Stimulated activated CD8-positive, alpha-beta memory T cell treated with anti-CD3 and anti-CD28 coated beads, Interleukin-12 subunit alpha, Interleukin-12 subunit beta, amount 100 ng/mL, for 24 hours (primary cell): ENCODE measurements around the gene TBC1D10A.

Experiments
- DNase-seq: peaks from one replicate; pipeline ENCODE4 v3.0.0-alpha.2; 2020; ENCODE audit errors: extremely low read depth

Gene TBC1D10A

DNA sequence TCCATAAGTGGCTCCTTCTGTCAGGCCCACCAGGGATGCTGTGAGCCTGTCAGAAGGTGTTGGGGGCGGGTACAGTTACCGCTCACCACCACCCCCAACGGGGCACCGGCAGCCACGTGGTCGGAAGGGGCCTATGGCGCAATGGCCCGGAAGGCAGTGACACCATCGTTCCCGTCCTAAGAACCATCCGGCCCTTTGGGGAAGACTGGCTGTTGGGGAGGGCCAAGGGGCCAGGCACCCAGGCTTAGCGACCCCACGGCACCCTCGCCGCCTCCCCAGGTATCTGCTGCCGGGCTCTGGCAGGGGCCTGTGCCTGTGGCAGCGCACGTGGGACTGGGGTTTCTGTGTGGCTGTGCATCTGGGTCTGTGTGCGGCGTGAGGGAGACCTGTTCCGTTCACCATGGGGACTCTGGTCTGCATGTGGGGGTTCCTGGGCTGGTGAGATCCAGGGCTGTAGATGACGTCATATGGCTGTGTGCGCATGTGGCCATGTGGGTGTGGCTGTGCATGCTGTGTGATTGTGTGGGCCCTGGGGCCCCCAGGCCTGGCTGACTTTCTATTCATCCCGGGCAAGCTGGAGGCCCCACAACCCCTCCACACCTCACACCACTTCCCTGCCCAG lies 60.8 kb downstream of the TBC1D10A start:
- DNase-seq: peak; percentile 71

- DNase-seq: no peak
Measured at GRCh38 chr22:30265131-30265720, 61.5 kb downstream of the TBC1D10A start.

- no peak for DNase-seq
Measured at GRCh38 chr22:30263883-30264282, 62.9 kb downstream of the TBC1D10A start.

DNA sequence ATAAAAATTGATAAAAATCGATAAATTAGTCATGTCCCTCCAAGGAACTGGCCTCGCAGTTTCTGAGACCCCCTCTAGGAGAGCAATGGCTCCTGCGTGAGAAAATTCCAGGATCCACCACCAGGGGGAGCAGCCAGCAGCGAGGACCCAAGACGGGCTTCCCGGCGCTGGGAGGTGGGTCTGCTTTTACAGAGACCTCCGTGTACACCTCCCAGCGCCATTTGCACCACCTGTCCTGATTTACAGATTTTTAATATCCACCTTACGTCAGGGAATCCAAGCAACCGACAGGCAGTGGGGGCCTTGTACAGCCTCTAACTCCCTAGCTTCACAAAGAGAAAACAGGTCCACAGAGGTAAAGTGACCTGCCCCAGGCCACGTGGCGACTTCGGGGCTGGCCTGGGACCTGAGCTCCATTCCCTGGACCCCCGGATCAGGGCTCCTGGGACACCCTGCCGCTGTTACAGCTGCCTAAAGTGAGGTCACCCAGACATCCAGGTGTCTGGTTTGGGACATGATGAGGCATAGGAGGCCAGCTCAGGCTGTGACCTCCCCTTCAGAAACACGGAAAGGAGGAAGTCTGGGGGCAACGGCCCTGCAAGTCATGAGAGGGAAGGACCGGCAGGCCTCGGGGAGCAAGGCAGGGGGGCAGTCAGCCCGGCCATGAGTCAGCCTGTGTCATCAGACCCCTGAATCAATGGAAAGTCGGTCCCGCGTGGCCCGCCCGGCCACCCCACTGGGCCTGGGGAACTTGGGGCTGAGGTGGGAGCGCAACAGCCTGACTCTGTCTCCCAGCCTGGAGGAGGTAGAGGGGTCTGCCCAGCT lies 63.6 kb downstream of the TBC1D10A start:
- DNase-seq: peak; percentile 54

DNA sequence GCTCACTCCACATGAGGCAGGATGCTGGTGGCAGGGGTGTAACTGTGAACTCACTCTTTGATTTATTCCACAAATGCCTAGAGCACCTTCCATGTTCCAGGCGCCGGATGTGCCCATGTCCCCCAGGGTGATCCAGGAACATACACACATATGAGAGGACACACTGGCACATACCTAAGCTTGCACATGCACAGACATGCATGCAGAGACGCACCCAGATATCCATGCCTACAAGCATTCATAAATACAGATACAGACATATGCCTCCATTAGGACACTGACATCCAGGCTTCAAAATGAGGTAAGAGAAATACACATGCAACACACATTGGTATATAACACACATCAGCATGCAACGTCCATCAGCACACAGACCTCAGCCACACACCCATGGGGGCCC lies 64.6 kb downstream of the TBC1D10A start:
- no peak for DNase-seq

- DNase-seq: no peak
Measured at GRCh38 chr22:30261134-30261533, 65.6 kb downstream of the TBC1D10A start.

DNA sequence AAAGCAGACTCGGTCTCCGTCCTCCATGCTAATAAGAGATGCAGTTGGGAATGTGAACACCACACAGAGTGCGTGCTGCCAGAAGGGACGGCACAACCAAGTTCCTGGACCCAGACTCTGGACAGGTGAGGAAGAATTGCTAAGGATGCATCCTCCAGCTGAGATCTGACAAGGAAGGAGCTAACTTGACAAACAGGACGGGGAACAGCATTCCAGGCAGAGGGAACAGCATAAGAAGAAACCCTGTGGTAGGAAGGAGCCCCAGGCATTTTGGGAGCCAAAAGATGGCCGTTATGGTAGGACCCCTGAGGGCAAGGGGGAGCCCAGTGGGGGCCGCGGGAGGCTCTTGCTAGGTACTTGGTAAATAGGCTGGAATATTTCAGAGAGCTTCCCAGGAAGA lies 66.1 kb downstream of the TBC1D10A start:
- no peak for DNase-seq

DNA sequence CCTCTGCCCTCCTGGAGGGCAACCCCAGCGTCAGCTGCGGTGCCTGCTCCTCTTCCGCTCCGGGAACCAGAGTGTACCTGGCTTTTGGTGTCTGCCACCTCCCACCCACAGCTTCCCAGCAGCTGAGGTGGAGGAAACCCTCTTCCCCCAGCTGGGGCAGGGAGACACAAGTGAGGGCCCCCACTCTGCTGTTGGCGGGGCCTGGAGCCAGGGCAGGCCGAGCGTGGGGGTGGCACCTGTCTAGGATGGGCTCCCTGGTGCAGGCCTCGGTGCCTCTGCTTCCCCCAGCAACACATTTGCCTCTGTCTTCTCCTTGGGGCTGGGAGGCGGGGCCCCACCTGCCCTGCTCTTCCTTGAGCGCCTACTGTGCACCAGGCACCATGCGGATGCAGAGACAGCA lies 66.5 kb downstream of the TBC1D10A start:
- DNase-seq: no peak

DNA sequence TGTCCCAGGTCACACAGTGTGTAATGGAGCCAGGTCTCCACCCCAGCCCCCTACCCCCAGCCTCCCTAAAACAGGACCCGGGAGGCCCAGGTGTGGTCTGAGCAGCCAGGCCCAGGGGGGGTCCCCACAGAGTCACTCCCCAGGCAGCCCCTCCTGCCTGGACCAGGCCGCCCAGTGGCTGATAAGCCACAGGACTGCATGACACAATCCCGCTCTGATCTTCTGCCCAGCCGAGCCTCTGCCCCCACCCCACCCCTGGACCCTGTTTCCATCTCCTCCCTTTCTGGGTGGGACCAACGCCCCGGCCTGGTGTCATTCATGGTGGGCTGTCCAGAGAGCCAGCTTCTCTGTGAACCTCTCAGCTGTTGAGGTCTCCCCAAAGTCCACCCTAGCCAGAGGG lies 72.4 kb downstream of the TBC1D10A start:
- no peak for DNase-seq

DNA sequence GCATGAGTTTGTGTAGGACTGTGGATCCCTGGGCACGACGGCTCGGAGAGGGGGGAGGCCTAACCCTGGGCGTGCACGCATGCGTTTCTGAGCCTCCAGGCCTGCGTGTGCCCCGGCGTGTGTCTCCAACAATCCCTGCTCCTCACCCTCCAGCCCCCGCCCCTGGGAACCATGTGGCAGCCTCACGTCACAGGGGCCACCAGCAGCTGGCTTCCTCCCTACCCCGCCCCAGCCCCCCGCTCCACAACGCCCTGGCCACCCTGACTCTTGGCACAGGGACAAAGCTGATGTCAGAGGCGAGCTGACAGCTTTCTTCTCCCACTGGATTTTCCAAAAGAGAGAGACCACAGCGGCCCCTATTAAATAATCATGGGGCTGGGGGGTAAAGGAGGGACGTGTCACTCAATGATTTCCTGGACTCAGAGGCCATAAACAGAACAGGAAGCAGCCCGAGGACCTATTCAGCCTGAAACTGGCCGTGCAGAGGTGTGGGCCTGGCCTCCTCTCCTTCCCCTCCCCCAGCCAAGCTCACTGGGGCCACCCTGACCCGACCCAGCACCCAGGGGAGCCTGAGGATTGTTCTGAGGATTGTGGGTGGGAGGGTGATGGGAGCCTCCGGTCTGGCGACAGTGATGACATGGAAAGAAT lies 73.4 kb downstream of the TBC1D10A start:
- no peak for DNase-seq

- DNase-seq: no peak
Measured at GRCh38 chr22:30252411-30253204, 74.1 kb downstream of the TBC1D10A start.

GRCh38 chr22:30251711-30252110 lies 75.0 kb downstream of the TBC1D10A start:
- DNase-seq: no peak

DNA sequence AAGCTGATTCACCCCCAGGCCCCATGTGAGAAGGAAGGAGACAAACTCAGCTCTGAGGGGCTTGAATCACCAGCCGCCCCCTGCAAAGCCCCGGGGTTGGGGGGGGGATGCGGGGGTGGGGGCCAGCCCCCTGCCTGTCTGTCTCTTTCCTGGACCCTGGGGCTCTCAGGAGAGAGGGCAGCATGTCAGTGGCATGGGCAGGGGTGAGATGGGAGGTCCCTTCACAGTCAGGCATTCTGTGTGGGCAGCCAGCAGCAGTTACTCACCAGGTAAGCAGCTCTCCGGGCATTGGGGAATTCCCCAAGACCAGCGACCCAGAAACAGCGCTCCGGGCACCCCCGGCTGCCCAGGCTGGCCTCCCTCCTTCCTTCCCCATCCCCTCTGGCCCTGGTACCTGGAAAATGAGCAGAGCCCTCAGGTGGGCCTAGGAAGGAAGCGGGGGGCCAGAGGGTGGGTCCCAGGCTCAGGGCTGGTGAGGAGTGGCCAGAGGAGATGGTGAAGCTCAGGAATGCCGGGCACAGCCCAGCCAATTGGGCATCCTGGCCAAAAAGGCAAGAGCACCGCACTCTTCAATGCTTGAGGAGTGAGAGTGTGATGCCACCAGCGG lies 76.0 kb downstream of the TBC1D10A start:
- DNase-seq: no peak

DNA sequence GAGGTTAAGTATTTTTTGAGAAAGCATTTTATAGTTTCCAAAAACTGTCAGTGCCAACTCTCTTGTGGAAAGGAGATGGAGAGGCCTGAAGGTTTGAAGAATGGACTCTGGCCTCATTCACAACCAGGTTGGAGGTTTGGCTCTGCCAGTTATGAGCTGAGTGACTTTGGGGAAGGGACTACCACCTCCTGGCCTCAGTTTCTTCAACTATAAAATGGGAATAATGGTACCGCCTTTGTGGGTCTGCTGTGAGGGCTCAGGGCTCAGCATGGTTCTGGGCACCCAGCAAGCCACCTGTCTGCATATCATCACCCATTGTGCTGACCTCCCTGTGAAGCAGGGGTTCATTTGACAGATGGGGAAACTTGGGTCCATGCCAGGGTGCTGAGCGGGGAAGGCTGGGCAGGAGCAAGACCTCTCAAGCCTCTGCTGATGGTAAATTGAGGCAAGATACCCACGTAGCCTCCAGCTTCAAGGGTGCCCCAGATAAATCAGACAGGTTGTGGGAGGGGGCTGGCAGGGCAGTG lies 76.6 kb downstream of the TBC1D10A start:
- DNase-seq: no peak

DNA sequence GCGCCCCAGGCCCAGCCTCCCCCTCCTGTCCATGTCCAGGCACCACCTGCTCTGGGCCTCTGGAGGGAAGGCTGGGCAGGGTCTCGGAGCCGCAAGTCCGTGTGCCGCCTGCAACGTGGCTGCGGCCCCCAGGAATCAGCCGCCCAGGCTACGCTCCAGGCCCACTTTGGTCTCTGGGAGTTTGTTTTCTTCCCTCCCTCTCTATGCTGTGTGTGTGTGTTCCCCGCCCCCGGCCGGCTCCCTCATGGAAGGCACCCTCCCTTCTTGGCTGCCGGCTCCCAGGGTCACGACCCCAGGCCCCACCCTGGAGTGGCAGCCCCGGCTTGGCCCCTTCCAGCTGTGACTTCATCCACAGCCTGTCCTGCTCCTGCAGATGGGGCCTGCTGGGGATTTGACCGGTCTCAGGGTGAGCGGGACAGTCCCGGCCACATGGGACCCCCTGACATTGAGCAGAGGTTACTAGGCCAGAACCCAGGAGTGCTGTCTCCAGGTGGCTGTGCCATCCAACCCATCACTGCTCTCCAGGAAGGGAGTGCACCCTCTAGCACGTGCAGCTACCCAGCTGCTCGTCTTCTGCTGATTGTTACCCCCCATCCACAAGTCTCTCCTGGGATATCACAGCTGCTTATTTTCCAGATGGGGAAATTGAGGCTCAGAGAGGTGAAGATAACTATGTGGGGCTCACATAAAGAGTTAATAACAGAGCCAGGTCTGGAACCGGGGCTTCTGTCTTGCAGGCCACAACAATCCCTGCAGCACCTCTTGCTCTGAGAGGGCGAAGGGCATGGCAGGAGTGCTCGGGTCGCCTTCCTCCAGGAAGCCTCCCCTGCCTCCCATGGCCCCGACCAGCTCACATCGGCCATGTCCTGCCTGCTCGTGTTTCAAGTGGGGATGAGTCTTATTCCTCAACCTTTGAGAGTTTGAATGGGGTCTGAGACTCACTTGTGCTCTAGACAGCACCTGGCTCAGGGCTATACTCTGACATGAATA lies 77.4 kb downstream of the TBC1D10A start:
- DNase-seq: no peak

DNA sequence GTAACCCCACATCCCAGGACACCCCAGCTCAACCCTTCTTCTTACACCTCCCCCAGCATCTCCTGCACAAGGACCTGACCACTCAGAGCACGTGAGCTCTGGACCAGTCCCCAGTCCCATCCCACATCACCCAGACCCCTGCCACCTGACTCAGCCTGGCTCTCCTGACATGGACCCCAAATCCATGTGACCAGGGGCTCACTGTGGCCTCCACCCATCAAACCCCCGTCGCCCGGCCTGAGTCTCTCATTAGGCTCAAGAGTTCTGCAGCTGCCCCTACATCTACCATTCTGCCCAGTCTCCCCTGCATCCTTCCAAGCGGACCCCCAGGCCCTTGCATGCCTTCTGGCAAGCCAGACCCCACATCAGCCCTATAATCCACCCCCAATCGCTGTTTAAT lies 78.3 kb downstream of the TBC1D10A start:
- DNase-seq: no peak

DNA sequence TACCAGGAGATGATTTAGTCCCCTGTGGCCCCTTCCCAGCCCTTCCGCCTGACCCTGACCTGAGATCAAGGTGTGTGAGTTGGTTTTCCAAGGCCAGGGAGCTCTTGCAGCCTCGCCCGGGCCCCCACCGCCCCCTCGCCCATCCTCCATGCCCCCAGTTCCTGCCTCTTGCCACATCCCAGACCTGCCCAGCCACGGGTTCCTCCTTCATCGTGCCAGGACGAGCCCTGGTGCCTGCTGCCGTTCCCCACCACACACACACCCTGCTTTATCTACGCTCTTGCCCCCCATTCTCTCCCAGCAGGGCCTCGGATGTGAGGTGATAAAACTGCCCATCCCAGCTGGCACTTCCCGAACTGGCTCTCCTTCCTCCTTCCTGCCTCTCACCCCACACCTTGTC lies 78.8 kb downstream of the TBC1D10A start:
- no peak for DNase-seq

GRCh38 chr22:30247561-30247960 lies 79.2 kb downstream of the TBC1D10A start:
- no peak for DNase-seq

- DNase-seq: no peak
Measured at GRCh38 chr22:30246814-30247376, 79.8 kb downstream of the TBC1D10A start.
